B cell (primary cell): Measurements from ENCODE around the gene MPZL2. TPM values are rescaled to one million over a fixed set of nuclear protein-coding genes. Genes with fewer than 3 reads are reported as not detected.

Experiments used
- ATAC-seq: fragments of 200-7000 bp; cut with Tn5 transposase; one replicate; pipeline ENCODE4 v1.10.0; 2021; ENCODE audit warnings: low read depth, mild to moderate bottlenecking, moderate number of reproducible peaks, moderate library complexity
- CTCF ChIA-PET: fragments of 350-600 bp; sonication (Branson Sonifier 250); formaldehyde crosslinking; loops from one replicate; lab custom pipeline; 2021; ENCODE audit warnings: antibody characterized with exemption, inconsistent platforms; lab: Charles Lee
- POLR2A ChIA-PET: fragments of 350-600 bp; sonication (Branson Sonifier 250); formaldehyde crosslinking; loops from one replicate; lab custom pipeline; 2021; ENCODE audit warnings: antibody characterized with exemption; lab: Charles Lee
- DNase-seq: peaks from one replicate; pipeline ENCODE4 v3.0.0; 2013
- H2AFZ ChIP-seq: 2 replicates; pipeline ENCODE4 v1.6.1; 2012; ENCODE audit warnings: mild to moderate bottlenecking, low read depth, low read length; ENCODE audit not compliant: insufficient read depth, poor library complexity, severe bottlenecking
- H3K27ac ChIP-seq, 2 donors: 1 replicate in 1 of 2; 2 replicates in 1 of 2; pipeline ENCODE4 v1.5.1; 2012 to 2013; ENCODE audit warnings: low read length in 2 of 2, mild to moderate bottlenecking in 2 of 2, moderate library complexity in 1 of 2
- H3K27me3 ChIP-seq, 4 experiments: fragments of 200-600 bp in 1 of 4; sonication (generic) in 1 of 4; replicated peaks in 1 of 4; 1 replicate in 2 of 4; 2 replicates in 2 of 4; pipeline versions ENCODE4 v1.6.1 to v1.7.0; 2013 to 2016; ENCODE audit warnings: low read length in 3 of 4, mild to moderate bottlenecking in 2 of 4, mixed read lengths in 1 of 4, moderate library complexity in 1 of 4; ENCODE audit not compliant: insufficient read depth in 4 of 4, control insufficient read depth in 3 of 4; ENCODE audit errors: control extremely low read depth in 1 of 4
- H3K36me3 ChIP-seq, 2 experiments: replicated peaks in 1 of 2; 1 replicate in 1 of 2; 2 replicates in 1 of 2; pipeline versions ENCODE4 v1.6.1 to v1.7.1; 2013; ENCODE audit warnings: low read length in 1 of 2; ENCODE audit not compliant: insufficient read depth in 2 of 2, control insufficient read depth in 1 of 2; ENCODE audit errors: control extremely low read depth in 1 of 2, extremely low read depth in 1 of 2
- H3K4me1 ChIP-seq, 2 donors: fragments of 200-600 bp in 1 of 2; sonication (generic) in 1 of 2; 1 replicate in 1 of 2; 2 replicates in 1 of 2; pipeline versions ENCODE4 v1.5.1 to v1.6.1; 2013 to 2017; ENCODE audit warnings: low read length in 2 of 2; ENCODE audit not compliant: control insufficient read depth in 2 of 2, insufficient read depth in 2 of 2
- H3K4me2 ChIP-seq: replicated peaks from 2 replicates; pipeline ENCODE3; 2012; ENCODE audit warnings: mild to moderate bottlenecking, low read depth, low read length; ENCODE audit not compliant: poor library complexity, severe bottlenecking
- H3K4me3 ChIP-seq, 5 experiments: fragments of 200-600 bp in 1 of 5; sonication (generic) in 1 of 5; 1 replicate in 3 of 5; 2 replicates in 2 of 5; pipeline versions ENCODE4 v1.5.1 to v1.7.0; 2011 to 2016; ENCODE audit warnings: low read length in 4 of 5, mild to moderate bottlenecking in 4 of 5, low read depth in 2 of 5, control low read depth in 1 of 5, moderate library complexity in 1 of 5; ENCODE audit not compliant: insufficient read depth in 1 of 5; ENCODE audit errors: control extremely low read depth in 1 of 5, extremely low read depth in 1 of 5
- H3K79me2 ChIP-seq: fragments of 200-600 bp; sonication (generic); one replicate; pipeline ENCODE4 v1.6.0; 2016; ENCODE audit warnings: low read length; ENCODE audit not compliant: control insufficient read depth, insufficient read depth
- H3K9ac ChIP-seq: fragments of 200-600 bp; sonication (generic); 2 replicates; pipeline ENCODE4 v1.6.1; 2017; ENCODE audit warnings: mild to moderate bottlenecking, low read length, moderate library complexity
- H3K9me3 ChIP-seq, 3 donors: one replicate each; pipeline versions ENCODE4 v1.6.1 to v1.7.1; 2013; ENCODE audit warnings: low read length in 2 of 3; ENCODE audit not compliant: control insufficient read depth in 2 of 3, insufficient read depth in 1 of 3; ENCODE audit errors: control extremely low read depth in 1 of 3
- H4K20me1 ChIP-seq: 2 replicates; pipeline ENCODE4 v1.6.0; 2012; ENCODE audit warnings: mild to moderate bottlenecking, low read length; ENCODE audit not compliant: insufficient read depth, control insufficient read depth, poor library complexity, severe bottlenecking
- H3K27ac Mint-ChIP-seq: one replicate; pipeline ENCODE4 v1.8.0; 2021; ENCODE audit warnings: mixed read lengths
- H3K27me3 Mint-ChIP-seq: one replicate; pipeline ENCODE4 v1.8.0; 2021; ENCODE audit warnings: mixed read lengths
- H3K4me1 Mint-ChIP-seq: one replicate; pipeline ENCODE4 v1.8.0; 2021; ENCODE audit warnings: mixed read lengths
- H3K4me3 Mint-ChIP-seq: one replicate; pipeline ENCODE4 v1.8.0; 2021; ENCODE audit warnings: mixed read lengths
- H3K9me3 Mint-ChIP-seq: one replicate; pipeline ENCODE4 v1.8.0; 2022; ENCODE audit warnings: mixed read lengths; ENCODE audit not compliant: insufficient read depth
- EZH2 ChIP-seq: IDR thresholded peaks from 2 replicates; pipeline ENCODE4 v1.6.1; 2012; ENCODE audit warnings: borderline replicate concordance, low read depth, mild to moderate bottlenecking, moderate library complexity, low read length; ENCODE audit not compliant: insufficient read depth, poor library complexity, severe bottlenecking
- WGBS: methylation state at CpG from one replicate; pipeline ENCODE4 v1.1.5; 2013; ENCODE audit warnings: missing lambda C conversion rate; ENCODE audit not compliant: insufficient coverage; 5-methylcytosine and 5-hydroxymethylcytosine counted together
- intact Hi-C: fragments of 100-400 bp; cut with micrococcal nuclease; formaldehyde crosslinking; loops from one replicate; pipeline ENCODE4 v1.10.0; 2022
- polyA plus RNA-seq: library from polyadenylated mRNA; depleted of rRNA; stranded (reverse); fragments of >200 nt; gene quantifications from 2 replicates; pipeline ENCODE4 v1.2.3, GENCODE V29; 2012
- total RNA-seq, 2 donors: library from RNA; stranded (reverse); fragments of 120-200 nt in 1 of 2; gene quantifications; 1 replicate in 1 of 2; 2 replicates in 1 of 2; pipeline versions ENCODE4 v1.2.3 to v1.2.4, GENCODE V29; 2013 to 2022
- TF ChIP-seq, protein P1 (sequence below): fragments of 200-600 bp; IDR thresholded peaks from one replicate; pipeline ENCODE4 v1.8.0; 2022; ENCODE audit warnings: antibody characterized with exemption, mild to moderate bottlenecking

MPZL2 gene
- total and polyA plus RNA-seq, 2 donors (not counting 1 experiment from before 2014, with no cell fraction given): 1.2 TPM; not detected in 1

- Histone ChIP-seq H3K27me3 (no peaks in the 10 kb centered on the region), H2AFZ (no peak overlapping the region), H3K9ac (no peak overlapping the region), H4K20me1 (no peaks in the 10 kb centered on the region), H3K4me1 (peaks cover 8 to 14% of the 10 kb centered on the region in 2 donors), H3K36me3 (no peaks in the 10 kb centered on the region), H3K79me2 (peaks cover 25% of the 10 kb centered on the region), H3K9me3 (peaks cover 0 to 3% (median 0%) of the 10 kb centered on the region in 3 donors), H3K27ac (no peak overlapping the region), H3K4me3 (no peak overlapping the region), H3K4me2 (no peak overlapping the region)
- WGBS: no CpG with 5 or more reads among the region's 1 CpG
- no peak for DNase-seq
- no peak for ATAC-seq
- POLR2A ChIA-PET: no interaction called here
- Mint-ChIP-seq H3K4me3 (no peak overlapping the region), H3K9me3 (no peaks in the 10 kb centered on the region), H3K4me1 (peaks cover 24% of the 10 kb centered on the region), H3K27ac (no peak overlapping the region), H3K27me3 (peaks cover 4% of the 10 kb centered on the region)
- CTCF ChIA-PET: interaction anchor here (2.0 kb wide), 1 partner anchor 49 kb away, joined by 5 read pairs; no protein-coding TSS in a partner anchor
- TF ChIP-seq EZH2: no peak
- TF ChIP-seq, protein P1, sequence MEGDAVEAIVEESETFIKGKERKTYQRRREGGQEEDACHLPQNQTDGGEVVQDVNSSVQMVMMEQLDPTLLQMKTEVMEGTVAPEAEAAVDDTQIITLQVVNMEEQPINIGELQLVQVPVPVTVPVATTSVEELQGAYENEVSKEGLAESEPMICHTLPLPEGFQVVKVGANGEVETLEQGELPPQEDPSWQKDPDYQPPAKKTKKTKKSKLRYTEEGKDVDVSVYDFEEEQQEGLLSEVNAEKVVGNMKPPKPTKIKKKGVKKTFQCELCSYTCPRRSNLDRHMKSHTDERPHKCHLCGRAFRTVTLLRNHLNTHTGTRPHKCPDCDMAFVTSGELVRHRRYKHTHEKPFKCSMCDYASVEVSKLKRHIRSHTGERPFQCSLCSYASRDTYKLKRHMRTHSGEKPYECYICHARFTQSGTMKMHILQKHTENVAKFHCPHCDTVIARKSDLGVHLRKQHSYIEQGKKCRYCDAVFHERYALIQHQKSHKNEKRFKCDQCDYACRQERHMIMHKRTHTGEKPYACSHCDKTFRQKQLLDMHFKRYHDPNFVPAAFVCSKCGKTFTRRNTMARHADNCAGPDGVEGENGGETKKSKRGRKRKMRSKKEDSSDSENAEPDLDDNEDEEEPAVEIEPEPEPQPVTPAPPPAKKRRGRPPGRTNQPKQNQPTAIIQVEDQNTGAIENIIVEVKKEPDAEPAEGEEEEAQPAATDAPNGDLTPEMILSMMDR: no peak
- intact Hi-C loops: no loop called here
These were observed 17.1 kb downstream of the MPZL2 start for GRCh38 chr11:118247041-118247440.

GRCh38 chr11:118245936-118246562 is 18.0 kb downstream of the MPZL2 start:
- DNase-seq (no peak), ATAC-seq (no peak)
- Histone ChIP-seq H4K20me1 (no peaks in the 10 kb centered on the region), H3K9me3 (no peaks in the 10 kb centered on the region), H2AFZ (no peak overlapping the region), H3K9ac (no peak overlapping the region), H3K4me1 (peaks cover 8 to 16% of the 10 kb centered on the region in 2 donors), H3K4me2 (no peak overlapping the region), H3K36me3 (no peaks in the 10 kb centered on the region), H3K27me3 (no peaks in the 10 kb centered on the region), H3K4me3 (no peak overlapping the region), H3K79me2 (peaks cover 19% of the 10 kb centered on the region), H3K27ac (no peak overlapping the region)
- no peak overlapping the region for H3K27ac Mint-ChIP-seq
- 97% methylated on average over 3 of the region's 3 CpGs for WGBS
- ChIA-PET CTCF (interaction anchor here (0.7 to 2.0 kb wide), 3 partner anchors 32 to 1267 kb away, joined by 3 to 5 read pairs (median 3); no protein-coding TSS in a partner anchor), POLR2A (no interaction called here)
- H3K4me3 Mint-ChIP-seq: no peak overlapping the region
- peaks cover 4% of the 10 kb centered on the region for H3K27me3 Mint-ChIP-seq
- no peak for TF ChIP-seq EZH2
- TF ChIP-seq, protein P1: no peak
- intact Hi-C loops: no loop called here
- peaks cover 27% of the 10 kb centered on the region for H3K4me1 Mint-ChIP-seq
- no peaks in the 10 kb centered on the region for H3K9me3 Mint-ChIP-seq
